Measurements from ENCODE around the gene BRF1.

The BRF1 gene

GRCh38 chr14:105207460-105207901, 93.3 kb downstream of the BRF1 start:
- Histone ChIP-seq H3K36me3 (ENCODE audit: low read length) (no peaks in the 10 kb centered on the region), H3K27me3 (ENCODE audit: low read length) (no peaks in the 10 kb centered on the region), H3K79me2 (ENCODE audit: insufficient read depth, low read length) (no peaks in the 10 kb centered on the region), H2AFZ (ENCODE audit: low read depth, low read length, severe bottlenecking) (no peak overlapping the region), H3K9me2 (replicated peaks; ENCODE audit: insufficient read depth, low read length) (no peaks in the 10 kb centered on the region), H3K4me2 (ENCODE audit: low read depth, low read length, poor library complexity, severe bottlenecking) (no peak overlapping the region), H3F3A (ENCODE audit: insufficient read depth) (no peaks in the 10 kb centered on the region), H3K9me3 (ENCODE audit: insufficient read depth, low read length) (no peaks in the 10 kb centered on the region), H3K4me3 (ENCODE audit: insufficient read depth, low read length, poor library complexity, severe bottlenecking) (no peak overlapping the region), H4K20me1 (ENCODE audit: low read depth, low read length) (no peaks in the 10 kb centered on the region), H3K9ac (ENCODE audit: low read length) (no peak overlapping the region), H3K27ac (ENCODE audit: low read depth, low read length) (no peak overlapping the region)
- no peak for TF ChIP-seq CTCF (IDR thresholded peaks at IDR 0.05; ENCODE audit: insufficient read depth, low read length, poor library complexity, severe bottlenecking)
- TF ChIP-seq EZH2phosphoT487 (conservative IDR thresholded peaks at IDR 0.05; ENCODE audit: low read length): no peak

GRCh38 chr14:105206873-105207272, 93.9 kb downstream of the BRF1 start:
- H3K27ac ChIP-seq (ENCODE audit: low read depth, low read length): no peak overlapping the region
- no peaks in the 10 kb centered on the region for H3K79me2 ChIP-seq (ENCODE audit: insufficient read depth, low read length)
- no peaks in the 10 kb centered on the region for H3K9me3 ChIP-seq (ENCODE audit: insufficient read depth, low read length)
- H3K4me2 ChIP-seq (ENCODE audit: low read depth, low read length, poor library complexity, severe bottlenecking): no peak overlapping the region
- no peak overlapping the region for H3K9ac ChIP-seq (ENCODE audit: low read length)
- no peaks in the 10 kb centered on the region for H3K9me2 ChIP-seq (replicated peaks; ENCODE audit: insufficient read depth, low read length)
- no peak for TF ChIP-seq CTCF (IDR thresholded peaks at IDR 0.05; ENCODE audit: insufficient read depth, low read length, poor library complexity, severe bottlenecking)
- TF ChIP-seq EZH2phosphoT487 (conservative IDR thresholded peaks at IDR 0.05; ENCODE audit: low read length): no peak
- H3K36me3 ChIP-seq (ENCODE audit: low read length): no peaks in the 10 kb centered on the region
- no peaks in the 10 kb centered on the region for H3K27me3 ChIP-seq (ENCODE audit: low read length)
- H2AFZ ChIP-seq (ENCODE audit: low read depth, low read length, severe bottlenecking): no peak overlapping the region
- H3K4me3 ChIP-seq (ENCODE audit: insufficient read depth, low read length, poor library complexity, severe bottlenecking): no peak overlapping the region
- no peaks in the 10 kb centered on the region for H4K20me1 ChIP-seq (ENCODE audit: low read depth, low read length)
- no peaks in the 10 kb centered on the region for H3F3A ChIP-seq (ENCODE audit: insufficient read depth)

GRCh38 chr14:105205673-105206208, 95.1 kb downstream of the BRF1 start:
- H3K36me3 ChIP-seq (ENCODE audit: low read length): no peaks in the 10 kb centered on the region
- no peak for TF ChIP-seq CTCF (IDR thresholded peaks at IDR 0.05; ENCODE audit: insufficient read depth, low read length, poor library complexity, severe bottlenecking)
- no peak for TF ChIP-seq EZH2phosphoT487 (conservative IDR thresholded peaks at IDR 0.05; ENCODE audit: low read length)
- H3K9me3 ChIP-seq (ENCODE audit: insufficient read depth, low read length): no peaks in the 10 kb centered on the region
- H4K20me1 ChIP-seq (ENCODE audit: low read depth, low read length): no peaks in the 10 kb centered on the region
- no peaks in the 10 kb centered on the region for H3F3A ChIP-seq (ENCODE audit: insufficient read depth)
- no peak overlapping the region for H2AFZ ChIP-seq (ENCODE audit: low read depth, low read length, severe bottlenecking)
- H3K27ac ChIP-seq (ENCODE audit: low read depth, low read length): no peak overlapping the region
- H3K9ac ChIP-seq (ENCODE audit: low read length): no peak overlapping the region
- no peak overlapping the region for H3K4me3 ChIP-seq (ENCODE audit: insufficient read depth, low read length, poor library complexity, severe bottlenecking)
- no peaks in the 10 kb centered on the region for H3K9me2 ChIP-seq (replicated peaks; ENCODE audit: insufficient read depth, low read length)
- no peak overlapping the region for H3K4me2 ChIP-seq (ENCODE audit: low read depth, low read length, poor library complexity, severe bottlenecking)
- no peaks in the 10 kb centered on the region for H3K27me3 ChIP-seq (ENCODE audit: low read length)
- H3K79me2 ChIP-seq (ENCODE audit: insufficient read depth, low read length): no peaks in the 10 kb centered on the region

All from SU-DHL-6 (cell line).